A673 (cell line): Measurements from ENCODE around the gene P2RY6. TPM values are rescaled to one million over a fixed set of nuclear protein-coding genes. Genes with fewer than 3 reads are reported as not detected.
A peak's percentile ranks its signal among the peaks of the same experiment; 100 is the strongest.

ENCODE experiments used
- BruUV-seq: library from RNA; stranded (reverse); fragments of 400-500 nt; replicated peaks from 2 replicates; lab custom pipeline; 2021; lab: Mats Ljungman, UMichigan
- CTCF ChIA-PET: fragments of 300-600 bp; sonication (Branson Sonifier 250); formaldehyde crosslinking; loops from one replicate; lab custom pipeline; 2022; ENCODE audit warnings: antibody characterized with exemption; lab: Charles Lee
- POLR2A ChIA-PET: fragments of 300-600 bp; sonication (Branson Sonifier 250); formaldehyde crosslinking; loops from one replicate; lab custom pipeline; 2022; ENCODE audit warnings: antibody characterized with exemption; ENCODE audit not compliant: low non-redundant PET; lab: Charles Lee
- DNase-seq: peaks from one replicate; pipeline ENCODE4 v3.0.0-alpha.2; 2015; ENCODE audit warnings: low spot score
- H3K27ac ChIP-seq: fragments of 200-600 bp; sonication (generic); 2 replicates; pipeline ENCODE4 v1.5.1; 2016; ENCODE audit warnings: mixed run types, low read depth, mild to moderate bottlenecking, mixed read lengths, antibody characterized with exemption, low read length; ENCODE audit not compliant: poor library complexity, severe bottlenecking
- H3K27me3 ChIP-seq: fragments of 200-600 bp; sonication (generic); replicated peaks from 2 replicates; pipeline ENCODE4 v1.6.1; 2017; ENCODE audit warnings: mixed run types, low read depth, mild to moderate bottlenecking, mixed read lengths, antibody characterized with exemption, low read length; ENCODE audit not compliant: insufficient read depth, poor library complexity
- H3K36me3 ChIP-seq: fragments of 200-600 bp; sonication (generic); 2 replicates; pipeline ENCODE4 v1.6.1; 2016; ENCODE audit warnings: mixed run types, mild to moderate bottlenecking, mixed read lengths, antibody characterized with exemption, low read length; ENCODE audit not compliant: insufficient read depth, poor library complexity, severe bottlenecking
- H3K4me1 ChIP-seq: fragments of 200-600 bp; sonication (generic); 2 replicates; pipeline ENCODE4 v1.6.1; 2017; ENCODE audit warnings: mixed run types, mild to moderate bottlenecking, mixed read lengths, antibody characterized with exemption, low read length; ENCODE audit not compliant: insufficient read depth, poor library complexity, severe bottlenecking
- H3K4me3 ChIP-seq: fragments of 200-600 bp; sonication (generic); 2 replicates; pipeline ENCODE4 v1.5.1; 2016; ENCODE audit warnings: low read depth, mixed run types, mild to moderate bottlenecking, mixed read lengths, low read length; ENCODE audit not compliant: poor library complexity, severe bottlenecking
- H3K9me3 ChIP-seq: fragments of 200-600 bp; sonication (generic); 2 replicates; pipeline ENCODE4 v1.6.1; 2016; ENCODE audit warnings: mixed run types, low read depth, mild to moderate bottlenecking, mixed read lengths, antibody characterized with exemption, low read length; ENCODE audit not compliant: poor library complexity, severe bottlenecking
- EZH2 ChIP-seq: fragments of 200-600 bp; sonication (generic); IDR thresholded peaks from 2 replicates; pipeline ENCODE4 v1.6.1; 2017; ENCODE audit warnings: borderline replicate concordance, low read depth, mild to moderate bottlenecking, mixed read lengths, antibody characterized with exemption, low read length; ENCODE audit not compliant: poor library complexity, severe bottlenecking
- intact Hi-C: fragments of 100-400 bp; cut with micrococcal nuclease; formaldehyde crosslinking; loops from one replicate; pipeline ENCODE4 v1.10.0; 2022; ENCODE audit not compliant: unreplicated experiment
- total RNA-seq: library from RNA; stranded (reverse); gene quantifications from 2 replicates; pipeline ENCODE4 v1.2.3, GENCODE V29; 2021
- TF ChIP-seq, protein P1 (sequence below): fragments of 300-800, 200-600 bp; sonication (generic); conservative IDR thresholded peaks from 2 replicates; pipeline ENCODE4 v1.5.1; 2017; ENCODE audit warnings: low read depth, mild to moderate bottlenecking, antibody characterized with exemption, low read length, moderate library complexity, mixed read lengths

P2RY6 gene
- total RNA-seq, 1 experiment from 2014 or later = 0.43 TPM

DNA sequence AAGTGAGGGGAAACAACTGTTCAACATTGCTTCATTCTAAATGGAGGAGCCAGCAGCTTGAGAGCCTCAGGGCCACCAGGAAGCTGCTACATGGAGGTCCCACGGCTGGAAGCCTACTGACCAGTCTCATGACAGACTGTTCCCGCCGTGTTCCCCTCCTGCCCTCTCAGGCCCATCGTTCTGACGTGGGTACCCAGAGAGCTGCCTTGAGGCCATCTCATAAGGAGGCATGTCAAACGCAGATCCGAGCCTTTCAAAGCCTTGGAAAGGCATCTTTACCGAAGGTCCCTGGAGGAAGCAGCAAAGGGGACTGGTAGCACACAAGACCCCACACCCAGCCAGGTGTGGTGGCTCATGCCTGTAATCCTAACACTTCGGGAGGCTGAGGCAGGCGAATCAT, 27.6 kb downstream of the P2RY6 start:
- intact Hi-C loops = no loop called here
- TF ChIP-seq EZH2 = no peak
- TF ChIP-seq, protein P1, sequence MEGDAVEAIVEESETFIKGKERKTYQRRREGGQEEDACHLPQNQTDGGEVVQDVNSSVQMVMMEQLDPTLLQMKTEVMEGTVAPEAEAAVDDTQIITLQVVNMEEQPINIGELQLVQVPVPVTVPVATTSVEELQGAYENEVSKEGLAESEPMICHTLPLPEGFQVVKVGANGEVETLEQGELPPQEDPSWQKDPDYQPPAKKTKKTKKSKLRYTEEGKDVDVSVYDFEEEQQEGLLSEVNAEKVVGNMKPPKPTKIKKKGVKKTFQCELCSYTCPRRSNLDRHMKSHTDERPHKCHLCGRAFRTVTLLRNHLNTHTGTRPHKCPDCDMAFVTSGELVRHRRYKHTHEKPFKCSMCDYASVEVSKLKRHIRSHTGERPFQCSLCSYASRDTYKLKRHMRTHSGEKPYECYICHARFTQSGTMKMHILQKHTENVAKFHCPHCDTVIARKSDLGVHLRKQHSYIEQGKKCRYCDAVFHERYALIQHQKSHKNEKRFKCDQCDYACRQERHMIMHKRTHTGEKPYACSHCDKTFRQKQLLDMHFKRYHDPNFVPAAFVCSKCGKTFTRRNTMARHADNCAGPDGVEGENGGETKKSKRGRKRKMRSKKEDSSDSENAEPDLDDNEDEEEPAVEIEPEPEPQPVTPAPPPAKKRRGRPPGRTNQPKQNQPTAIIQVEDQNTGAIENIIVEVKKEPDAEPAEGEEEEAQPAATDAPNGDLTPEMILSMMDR = no peak
- no peak overlapping the region for H3K27ac ChIP-seq
- H3K9me3 ChIP-seq = no peaks in the 10 kb centered on the region
- DNase-seq = no peak
- H3K27me3 ChIP-seq = no peaks in the 10 kb centered on the region
- ChIA-PET POLR2A (interaction anchor here (0.7 kb wide), 1 partner anchor 26 kb away, joined by 11 read pairs; no protein-coding TSS in a partner anchor), CTCF (interaction anchor here (0.7 kb wide), 2 partner anchors 9 to 122 kb away, joined by 4 to 5 read pairs; no protein-coding TSS in a partner anchor)
- H3K4me3 ChIP-seq = no peak overlapping the region
- no TSS peak for BruUV-seq
- H3K36me3 ChIP-seq = no peaks in the 10 kb centered on the region
- no peaks in the 10 kb centered on the region for H3K4me1 ChIP-seq

DNA sequence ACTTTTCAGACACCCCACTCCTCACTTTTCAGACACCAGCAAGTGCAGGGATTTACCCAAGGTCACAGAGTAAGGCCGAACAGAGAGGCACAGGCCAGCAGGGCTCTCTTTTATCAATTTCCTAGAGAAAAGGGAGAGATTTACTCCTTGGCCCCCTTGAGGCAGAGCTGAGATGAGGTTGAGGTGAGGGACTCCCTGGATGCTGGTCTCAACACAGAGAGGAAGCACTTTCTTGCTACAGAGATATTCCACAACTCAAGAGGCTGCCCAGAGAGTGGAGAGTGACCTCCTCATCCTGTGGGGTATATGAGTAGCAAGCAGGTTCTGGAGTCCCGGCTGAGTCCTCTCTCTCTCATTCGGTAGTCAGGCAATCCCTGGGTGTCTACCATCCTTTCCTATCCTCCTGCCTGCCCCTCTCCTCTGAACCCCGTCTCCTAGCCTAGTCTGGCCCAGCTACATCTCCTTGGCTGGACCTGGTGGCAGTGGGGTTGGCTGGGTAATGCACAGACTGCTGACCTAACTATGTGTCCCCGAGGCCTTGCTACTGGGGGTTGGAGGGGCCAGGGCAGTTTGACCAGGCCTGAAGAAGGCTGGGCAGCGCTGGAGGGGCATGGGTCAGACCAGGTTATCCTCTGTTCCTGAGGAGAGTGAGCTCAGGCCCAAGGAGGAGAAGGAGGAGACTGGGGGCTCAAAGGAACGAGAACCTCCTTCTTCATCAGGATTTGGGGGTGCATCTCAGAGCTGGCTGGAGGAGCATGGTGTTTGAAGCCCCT, 34.1 kb downstream of the P2RY6 start:
- no peaks in the 10 kb centered on the region for H3K27me3 ChIP-seq
- no peaks in the 10 kb centered on the region for H3K9me3 ChIP-seq
- no TSS peak for BruUV-seq
- intact Hi-C loops = no loop called here
- ChIA-PET CTCF (interaction anchor here (0.6 to 2.6 kb wide), 11 partner anchors 8 to 581 kb away, joined by 3 to 60 read pairs (median 6); no protein-coding TSS in a partner anchor), POLR2A (interaction anchor here (0.8 kb wide), 1 partner anchor 292 kb away, joined by 4 read pairs; the partner anchor contains the start of gene FAM168A)
- peaks cover 13% of the 10 kb centered on the region for H3K4me1 ChIP-seq
- DNase-seq = no peak
- H3K36me3 ChIP-seq = no peaks in the 10 kb centered on the region
- no peak overlapping the region for H3K27ac ChIP-seq
- peak overlapping the region; percentile 72 for H3K4me3 ChIP-seq
- TF ChIP-seq, protein P1 = no peak
- no peak for TF ChIP-seq EZH2

DNA sequence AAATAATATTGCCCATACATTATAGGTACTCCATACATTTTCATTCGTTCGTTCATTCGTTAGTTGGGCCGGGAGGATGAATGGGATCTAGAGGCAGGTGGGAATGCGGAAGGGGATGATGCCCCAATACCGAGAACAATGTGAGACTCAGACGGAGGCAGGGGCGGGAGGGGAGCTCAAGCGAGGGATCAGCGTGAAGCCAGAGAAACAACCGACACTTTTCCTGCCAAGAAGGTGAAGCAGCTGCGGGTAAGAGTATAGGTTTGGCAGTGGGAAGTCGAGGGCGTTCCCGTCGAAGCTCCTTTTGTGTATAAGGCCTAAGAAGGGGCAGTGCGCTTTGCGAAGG, 34.8 kb downstream of the P2RY6 start:
- Histone ChIP-seq H3K27ac (peak overlapping the region; percentile 59), H3K4me1 (peaks cover 19% of the 10 kb centered on the region), H3K27me3 (no peaks in the 10 kb centered on the region), H3K9me3 (no peaks in the 10 kb centered on the region), H3K36me3 (no peaks in the 10 kb centered on the region), H3K4me3 (peak overlapping the region; percentile 72)
- TF ChIP-seq, protein P1 = no peak
- no peak for TF ChIP-seq EZH2
- ChIA-PET CTCF (interaction anchor here (0.6 to 2.6 kb wide), 13 partner anchors 9 to 1934 kb away, joined by 3 to 60 read pairs (median 6); no protein-coding TSS in a partner anchor), POLR2A (interaction anchor here (0.6 to 0.8 kb wide), 5 partner anchors 10 to 454 kb away, joined by 4 to 10 read pairs (median 7); partner anchors contain the start of genes FAM168A and RAB6A)
- BruUV-seq = no TSS peak
- no peak for DNase-seq
- intact Hi-C loops = loop anchor here (1.0 kb wide), 2 partner anchors 28 to 86 kb away; no protein-coding TSS in a partner anchor
